IMR-90 (cell line): ENCODE measurements around the gene RIC8A. TPM values are rescaled to one million over a fixed set of nuclear protein-coding genes. Genes with fewer than 3 reads are reported as not detected.

Experiments
- ATAC-seq: fragments of 200-7000 bp; cut with Tn5 transposase; 2 replicates; pipeline ENCODE4 v1.9.1; 2020; ENCODE audit warnings: low read depth, mild to moderate bottlenecking, moderate library complexity
- BruUV-seq: library from RNA; stranded (reverse); fragments of 400-500 nt; replicated peaks from 2 replicates; lab custom pipeline; 2021; lab: Mats Ljungman, UMichigan
- CTCF ChIA-PET: fragments of 300-600 bp; formaldehyde crosslinking; extraction: SDS; loops from one replicate; lab custom pipeline; 2021; ENCODE audit warnings: antibody characterized with exemption; lab: Yijun Ruan, JAX
- POLR2A ChIA-PET: fragments of 300-600 bp; sonication (Branson Sonifier 250); formaldehyde crosslinking; loops from one replicate; lab custom pipeline; 2022; ENCODE audit warnings: antibody characterized with exemption; ENCODE audit not compliant: unreplicated experiment; lab: Charles Lee
- DNase-seq: peaks from one replicate; pipeline ENCODE4 v3.0.0; 2013
- H2AFZ ChIP-seq: replicated peaks from 2 replicates; pipeline ENCODE3; 2013; ENCODE audit warnings: low read length, mild to moderate bottlenecking; ENCODE audit not compliant: poor library complexity
- H2AK5ac ChIP-seq: 2 replicates; pipeline ENCODE4 v1.6.1; 2013; ENCODE audit warnings: low read depth, low read length, inconsistent platforms
- H2AK9ac ChIP-seq: replicated peaks from 2 replicates; pipeline ENCODE3; 2013; ENCODE audit warnings: mild to moderate bottlenecking, low read depth, low read length, moderate library complexity; ENCODE audit not compliant: poor library complexity
- H2BK120ac ChIP-seq: 2 replicates; pipeline ENCODE4 v1.6.1; 2013; ENCODE audit warnings: low read depth, low read length, inconsistent platforms
- H2BK15ac ChIP-seq: 3 replicates; pipeline ENCODE4 v1.6.1; 2013; ENCODE audit warnings: low read depth, low read length, inconsistent platforms
- H2BK20ac ChIP-seq: 2 replicates; pipeline ENCODE4 v1.6.1; 2013; ENCODE audit warnings: low read depth, mild to moderate bottlenecking, inconsistent platforms, low read length, moderate library complexity
- H2BK5ac ChIP-seq: 2 replicates; pipeline ENCODE4 v1.6.1; 2013; ENCODE audit warnings: mild to moderate bottlenecking, low read depth, low read length, inconsistent platforms; ENCODE audit not compliant: poor library complexity, severe bottlenecking
- H3K14ac ChIP-seq: replicated peaks from 2 replicates; pipeline ENCODE4 v1.6.1; 2013; ENCODE audit warnings: low read depth, low read length, inconsistent platforms
- H3K18ac ChIP-seq: 2 replicates; pipeline ENCODE4 v1.6.1; 2013; ENCODE audit warnings: low read depth, low read length, control low read depth
- H3K23ac ChIP-seq: 2 replicates; pipeline ENCODE4 v1.6.1; 2013; ENCODE audit warnings: low read depth, low read length, inconsistent platforms
- H3K27ac ChIP-seq: 2 replicates; pipeline ENCODE4 v1.5.1; 2013; ENCODE audit warnings: mild to moderate bottlenecking, control low read depth, low read length; ENCODE audit not compliant: insufficient read depth
- H3K27me3 ChIP-seq: 2 replicates; pipeline ENCODE4 v1.6.1; 2013; ENCODE audit warnings: low read length; ENCODE audit not compliant: control insufficient read depth, insufficient read depth
- H3K36me3 ChIP-seq: 2 replicates; pipeline ENCODE4 v1.6.1; 2013; ENCODE audit warnings: low read length, mixed read lengths; ENCODE audit not compliant: control insufficient read depth, insufficient read depth
- H3K4ac ChIP-seq: 2 replicates; pipeline ENCODE4 v1.6.1; 2013; ENCODE audit warnings: low read depth, low read length, inconsistent platforms
- H3K4me1 ChIP-seq: 2 replicates; pipeline ENCODE4 v1.6.1; 2013; ENCODE audit warnings: low read length, mixed read lengths; ENCODE audit not compliant: control insufficient read depth, insufficient read depth
- H3K4me2 ChIP-seq: 2 replicates; pipeline ENCODE4 v1.6.1; 2013; ENCODE audit warnings: low read depth, mild to moderate bottlenecking, control low read depth, low read length, moderate library complexity
- H3K4me3 ChIP-seq: 2 replicates; pipeline ENCODE4 v1.5.1; 2013; ENCODE audit warnings: low read depth, mild to moderate bottlenecking, control low read depth, low read length, moderate library complexity; ENCODE audit not compliant: insufficient read depth
- H3K56ac ChIP-seq: 2 replicates; pipeline ENCODE4 v1.6.1; 2013; ENCODE audit warnings: low read length, inconsistent platforms; ENCODE audit not compliant: insufficient read depth; ENCODE audit errors: extremely low read depth
- H3K79me1 ChIP-seq, 2 experiments: 2 replicates each; pipeline ENCODE4 v1.6.1; 2013; ENCODE audit warnings: low read length in 2 of 2, inconsistent platforms in 1 of 2, low read depth in 1 of 2
- H3K9ac ChIP-seq: 2 replicates; pipeline ENCODE4 v1.6.1; 2013; ENCODE audit warnings: low read depth, low read length, control low read depth
- H3K9me1 ChIP-seq: 2 replicates; pipeline ENCODE4 v1.6.1; 2013; ENCODE audit warnings: low read length, inconsistent platforms; ENCODE audit not compliant: insufficient read depth
- H3K9me3 ChIP-seq: 2 replicates; pipeline ENCODE4 v1.6.1; 2013; ENCODE audit warnings: low read length; ENCODE audit not compliant: control insufficient read depth, insufficient read depth
- H4K20me1 ChIP-seq: 2 replicates; pipeline ENCODE4 v1.6.1; 2013; ENCODE audit warnings: low read length, inconsistent platforms; ENCODE audit not compliant: insufficient read depth
- H4K5ac ChIP-seq: 2 replicates; pipeline ENCODE4 v1.6.1; 2013; ENCODE audit warnings: mild to moderate bottlenecking, low read depth, low read length, control low read depth
- H4K8ac ChIP-seq, 2 experiments: 2 replicates each; pipeline ENCODE4 v1.6.1; 2013; ENCODE audit warnings: low read depth in 2 of 2, low read length in 2 of 2, control low read depth in 1 of 2, inconsistent platforms in 1 of 2
- H4K91ac ChIP-seq: 2 replicates; pipeline ENCODE4 v1.6.1; 2013; ENCODE audit warnings: low read depth, low read length, inconsistent platforms; ENCODE audit not compliant: insufficient read depth
- CEBPB ChIP-seq: IDR thresholded peaks from 2 replicates; pipeline ENCODE4 v1.6.1; 2012; ENCODE audit warnings: low read depth, low read length, improper control_type of control experiment
- CHD1 ChIP-seq: IDR thresholded peaks from 2 replicates; pipeline ENCODE4 v1.6.1; 2012; ENCODE audit warnings: low read depth, low read length, improper control_type of control experiment
- CTCF ChIP-seq: conservative IDR thresholded peaks from 2 replicates; pipeline ENCODE4 v1.5.1; 2012; ENCODE audit warnings: mild to moderate bottlenecking, low read depth, low read length, improper control_type of control experiment
- ELK1 ChIP-seq: fragments of 150-350 bp; IDR thresholded peaks from 2 replicates; pipeline ENCODE4 v1.6.1; 2016; ENCODE audit warnings: low read depth, mild to moderate bottlenecking, low read length, moderate library complexity, borderline replicate concordance
- MAFK ChIP-seq: IDR thresholded peaks from 2 replicates; pipeline ENCODE4 v1.6.1; 2012; ENCODE audit warnings: low read depth, low read length, improper control_type of control experiment
- MAZ ChIP-seq: IDR thresholded peaks from 2 replicates; pipeline ENCODE4 v1.6.1; 2012; ENCODE audit warnings: low read depth, mild to moderate bottlenecking, low read length, improper control_type of control experiment, moderate library complexity, borderline replicate concordance
- MXI1 ChIP-seq: IDR thresholded peaks from 2 replicates; pipeline ENCODE4 v1.6.1; 2012; ENCODE audit warnings: low read depth, mild to moderate bottlenecking, low read length, moderate library complexity, borderline replicate concordance
- NFE2L2 ChIP-seq: fragments of 150-350 bp; IDR thresholded peaks from 2 replicates; pipeline ENCODE4 v1.6.1; 2016; ENCODE audit warnings: low read depth, mild to moderate bottlenecking, low read length
- POLR2A ChIP-seq: IDR thresholded peaks from 2 replicates; pipeline ENCODE4 v1.6.1; 2012; ENCODE audit warnings: mild to moderate bottlenecking, low read depth, low read length
- RAD21 ChIP-seq: IDR thresholded peaks from 2 replicates; pipeline ENCODE4 v1.6.1; 2012; ENCODE audit warnings: low read length, improper control_type of control experiment
- RFX5 ChIP-seq: IDR thresholded peaks from 2 replicates; pipeline ENCODE4 v1.8.0; 2012; ENCODE audit warnings: low read depth, mild to moderate bottlenecking, low read length, moderate library complexity
- SMC3 ChIP-seq: fragments of 150-350 bp; IDR thresholded peaks from 2 replicates; pipeline ENCODE4 v1.6.1; 2016; ENCODE audit warnings: low read depth, mild to moderate bottlenecking, antibody characterized with exemption, low read length, moderate library complexity
- USF2 ChIP-seq: fragments of 150-350 bp; IDR thresholded peaks from 2 replicates; pipeline ENCODE4 v1.6.1; 2017; ENCODE audit warnings: mild to moderate bottlenecking, antibody characterized with exemption, low read length, low read depth
- WGBS, 2 experiments: methylation state at CpG; one replicate each; pipeline versions ENCODE4 v1.1.5 to v1.1.7; 2013; ENCODE audit warnings: missing lambda C conversion rate in 2 of 2; ENCODE audit not compliant: insufficient read length in 1 of 2; ENCODE audit errors: extremely low coverage in 2 of 2; 5-methylcytosine and 5-hydroxymethylcytosine counted together
- dilution Hi-C: fragments of 300-500 bp; cut with HindIII; formaldehyde crosslinking; loops from one replicate; pipeline ENCODE4 v1.14.3; 2018; ENCODE audit warnings: low sequenced_read_pairs; ENCODE audit not compliant: unreplicated experiment
- in situ Hi-C: fragments of 300-500 bp; cut with MboI; formaldehyde crosslinking; loops from 3 replicates; pipeline ENCODE4 v1.14.3; 2019; ENCODE audit warnings: low sequenced_read_pairs, inconsistent platforms, mixed read lengths
- intact Hi-C: fragments of 100-400 bp; cut with micrococcal nuclease; formaldehyde crosslinking; loops from 2 replicates; pipeline ENCODE4 v1.10.0; 2022
- polyA plus RNA-seq, 3 experiments: library from polyadenylated mRNA; depleted of rRNA; stranded (reverse); fragments of >200 nt; gene quantifications; 2 replicates each; pipeline ENCODE4 v1.2.3, GENCODE V29; 2012; ENCODE audit warnings: low replicate concordance in 1 of 3
- total RNA-seq: library from RNA; depleted of rRNA; stranded (reverse); fragments of >200 nt; gene quantifications from 2 replicates; pipeline ENCODE4 v1.2.3, GENCODE V29; 2012

The RIC8A gene
- total and polyA plus RNA-seq, 2 of the 4 experiments (the other 2 are of a cell fraction), result 129 to 188 TPM

GRCh38 chr11:240315-240714 is 32.8 kb downstream of the RIC8A start:
- H3K27ac ChIP-seq, result no peak overlapping the region
- H2AFZ ChIP-seq, result no peak overlapping the region
- H2BK5ac ChIP-seq, result no peak overlapping the region
- H3K4me2 ChIP-seq, result no peak overlapping the region
- no peak overlapping the region for H3K56ac ChIP-seq
- H3K4me3 ChIP-seq, result no peak overlapping the region
- no peak overlapping the region for H2AK5ac ChIP-seq
- H3K36me3 ChIP-seq, result peaks cover 22% of the 10 kb centered on the region
- H4K8ac ChIP-seq, result no peak overlapping the region
- H3K79me1 ChIP-seq, result peaks cover 26 to 42% of the 10 kb centered on the region in 2 experiments
- intact Hi-C loops, result no loop called here
- H2BK120ac ChIP-seq, result no peak overlapping the region
- no peak overlapping the region for H3K18ac ChIP-seq
- H3K4ac ChIP-seq, result no peak overlapping the region
- H2BK15ac ChIP-seq, result no peak overlapping the region
- H4K91ac ChIP-seq, result no peak overlapping the region
- no peak overlapping the region for H4K5ac ChIP-seq
- H3K4me1 ChIP-seq, result no peaks in the 10 kb centered on the region; the same call in none of the 2 replicates
- dilution Hi-C loops, result no loop called here
- CTCF ChIA-PET, result interaction anchor here (2.3 kb wide), 1 partner anchor 11 kb away, joined by 10 read pairs; no protein-coding TSS in a partner anchor
- H3K9ac ChIP-seq, result no peak overlapping the region
- H3K23ac ChIP-seq, result no peak overlapping the region
- in situ Hi-C loops, result loop anchor here (5.0 kb wide), 1 partner anchor 37 kb away; the partner anchor contains the start of gene NLRP6
- POLR2A ChIA-PET, result no interaction called here
- no peak overlapping the region for H3K14ac ChIP-seq
- no TSS peak for BruUV-seq
- no peak for DNase-seq
- no peak for ATAC-seq
- H3K9me1 ChIP-seq, result 0 out of 2 replicates have a peak, but pooled peaks cover 5% of the 10 kb centered on the region
- no peak overlapping the region for H2BK20ac ChIP-seq
- no peaks in the 10 kb centered on the region for H3K27me3 ChIP-seq
- H2AK9ac ChIP-seq, result no peak overlapping the region
- WGBS, 2 experiments, result no CpG with 5 or more reads among the region's 1 CpG
- no peak for TF ChIP-seq MXI1
- TF ChIP-seq USF2, result no peak
- TF ChIP-seq NFE2L2, result no peak
- TF ChIP-seq CTCF, result no peak
- no peak for TF ChIP-seq MAFK
- TF ChIP-seq RFX5, result no peak
- TF ChIP-seq SMC3, result no peak
- no peak for TF ChIP-seq ELK1
- TF ChIP-seq MAZ, result no peak
- TF ChIP-seq CEBPB, result no peak
- no peak for TF ChIP-seq POLR2A
- no peak for TF ChIP-seq CHD1
- TF ChIP-seq RAD21, result no peak
- no peaks in the 10 kb centered on the region for H3K9me3 ChIP-seq
- H4K20me1 ChIP-seq, result peaks cover 13% of the 10 kb centered on the region
